ENCODE data around the gene EXOC1.

EXOC1 gene

GRCh38 chr4:55859711-55860110 is 6.3 kb downstream of the EXOC1 start:
- DNase-seq, result no peak

- DNase-seq, result no peak
Observed at GRCh38 chr4:55864577-55865223, 11.3 kb downstream of the EXOC1 start.

- no peak for DNase-seq
Observed at GRCh38 chr4:55865228-55865806, 11.9 kb downstream of the EXOC1 start.

- no peak for DNase-seq
Observed at GRCh38 chr4:55866290-55866907, 13.0 kb downstream of the EXOC1 start.

- DNase-seq, result no peak
Observed at GRCh38 chr4:55866973-55867574, 13.6 kb downstream of the EXOC1 start.

- no peak for DNase-seq
Observed at GRCh38 chr4:55868581-55869090, 15.2 kb downstream of the EXOC1 start.

- no peak for DNase-seq
Observed at GRCh38 chr4:55871299-55871800, 17.9 kb downstream of the EXOC1 start.

- DNase-seq, result no peak
Observed at GRCh38 chr4:55874831-55875230, 21.4 kb downstream of the EXOC1 start.

GRCh38 chr4:55876387-55876786 is 22.9 kb downstream of the EXOC1 start:
- no peak for DNase-seq

- no peak for DNase-seq
Observed at GRCh38 chr4:55879224-55879623, 25.8 kb downstream of the EXOC1 start.

- DNase-seq, result no peak
Observed at GRCh38 chr4:55880652-55881280, 27.3 kb downstream of the EXOC1 start.

- DNase-seq, result no peak
Observed at GRCh38 chr4:55884093-55884850, 30.8 kb downstream of the EXOC1 start.

- DNase-seq, result no peak
Observed at GRCh38 chr4:55884851-55885219, 31.4 kb downstream of the EXOC1 start.

- no peak for DNase-seq
Observed at GRCh38 chr4:55887594-55887993, 34.1 kb downstream of the EXOC1 start.

- no peak for DNase-seq
Observed at GRCh38 chr4:55892156-55892555, 38.7 kb downstream of the EXOC1 start.

GRCh38 chr4:55896622-55897021 is 43.2 kb downstream of the EXOC1 start:
- DNase-seq, result no peak

- no peak for DNase-seq
Observed at GRCh38 chr4:55902677-55903076, 49.2 kb downstream of the EXOC1 start.

- no peak for DNase-seq
Observed at GRCh38 chr4:55903577-55903976, 50.1 kb downstream of the EXOC1 start.

- DNase-seq, result no peak
Observed at GRCh38 chr4:55904576-55904975, 51.1 kb downstream of the EXOC1 start.

- DNase-seq, result no peak
Observed at GRCh38 chr4:55906323-55906722, 52.9 kb downstream of the EXOC1 start.

GRCh38 chr4:55906989-55907388 is 53.5 kb downstream of the EXOC1 start:
- no peak for DNase-seq

GRCh38 chr4:55907469-55907868 is 54.0 kb downstream of the EXOC1 start:
- no peak for DNase-seq

GRCh38 chr4:55910140-55910539 is 56.7 kb downstream of the EXOC1 start:
- DNase-seq, result no peak

All from activated CD4-positive, alpha-beta T cell treated with anti-CD3 and anti-CD28 coated beads, Interleukin-2, amount 50 U/mL, for 48 hours (primary cell).